HG03039 (cell line): ENCODE results near the gene CCDC50.

Experiments
- ATAC-seq: cut with Tn5 transposase; IDR thresholded peaks from one replicate; pipeline ENCODE4 v1.9.1; 2021; ENCODE audit warnings: mild to moderate bottlenecking, moderate library complexity; ENCODE audit not compliant: unreplicated experiment

CCDC50 gene

DNA sequence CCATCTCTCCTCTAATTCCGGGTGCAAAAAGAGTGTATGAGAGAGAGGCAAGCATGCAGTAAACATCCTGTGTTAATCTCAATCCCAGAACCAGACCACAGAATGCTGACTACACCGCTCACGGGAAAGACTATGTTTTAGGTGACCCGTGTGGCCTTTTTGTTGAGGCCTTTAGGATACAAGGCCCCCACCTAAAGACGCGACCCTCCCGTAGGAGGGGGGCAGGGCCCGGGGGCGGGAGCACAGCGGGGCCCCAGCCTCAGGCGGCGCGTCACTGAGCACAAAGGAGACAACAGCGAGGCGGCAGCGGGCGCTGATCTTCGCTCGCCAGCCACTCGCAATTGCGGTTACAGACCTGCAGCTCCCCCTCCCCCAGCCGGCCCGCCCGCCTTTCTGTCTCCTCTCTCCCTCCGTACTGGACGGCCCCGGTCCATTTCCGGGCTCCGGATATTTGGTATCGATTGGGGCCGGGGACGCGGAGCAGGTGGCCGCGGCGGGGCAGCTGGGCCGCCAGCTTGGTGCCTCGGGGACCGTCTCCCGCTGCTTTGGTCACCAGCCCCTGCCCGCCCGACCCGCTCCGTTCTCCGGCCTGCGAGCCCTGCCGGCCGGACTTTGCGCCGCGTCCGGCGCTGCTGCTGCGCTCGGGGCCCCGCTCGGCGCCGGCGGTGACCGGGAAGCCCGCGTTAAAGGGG, at the start of gene CCDC50:
CCDC50 (plus strand) TSS at position 433 of the 692 bp plus-strand sequence. CDS start 281 bp downstream, outside the sequence.
- ATAC-seq: peak; percentile 66

DNA sequence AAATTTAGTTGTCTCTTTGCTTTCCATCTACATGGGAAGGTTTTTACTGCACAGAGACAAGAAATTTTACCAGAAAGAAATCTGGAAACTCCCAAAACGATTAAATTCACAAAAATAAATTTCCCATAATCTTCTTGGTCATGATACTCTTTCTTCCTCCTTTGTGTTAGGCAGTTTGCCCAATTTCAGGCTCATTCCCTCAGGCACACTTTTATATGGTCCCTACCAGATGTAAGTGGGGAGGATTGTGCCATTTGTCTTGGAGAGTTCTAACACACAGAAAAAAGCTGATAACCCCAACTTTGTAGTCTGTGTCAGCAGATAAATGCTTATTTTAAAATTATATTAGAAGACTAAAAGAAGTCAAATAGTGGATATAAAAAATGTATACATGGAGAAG, 49.1 kb upstream of the CCDC50 start:
- no peak for ATAC-seq

DNA sequence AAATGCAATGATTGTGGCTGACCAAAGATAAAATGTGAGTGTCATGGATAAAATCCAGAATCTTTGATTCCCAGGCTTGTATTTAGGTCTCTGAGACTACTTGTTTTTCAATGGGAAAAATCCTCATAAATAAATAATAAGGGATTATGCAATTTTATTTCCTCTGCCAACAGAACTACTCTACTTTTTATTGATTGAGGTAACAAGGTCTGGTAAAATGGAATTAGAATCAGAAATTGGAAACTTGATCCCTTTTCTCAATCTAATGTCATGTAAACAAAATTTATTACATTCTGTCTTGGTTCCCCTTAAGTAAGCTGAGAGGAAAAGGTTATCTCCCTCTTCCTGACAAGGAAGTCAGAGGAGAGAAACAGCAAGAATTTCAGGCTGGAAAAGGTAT, 48.3 kb upstream of the CCDC50 start:
- ATAC-seq: no peak

GRCh38 chr3:191282251-191283185, 46.7 kb upstream of the CCDC50 start:
- no peak for ATAC-seq

DNA sequence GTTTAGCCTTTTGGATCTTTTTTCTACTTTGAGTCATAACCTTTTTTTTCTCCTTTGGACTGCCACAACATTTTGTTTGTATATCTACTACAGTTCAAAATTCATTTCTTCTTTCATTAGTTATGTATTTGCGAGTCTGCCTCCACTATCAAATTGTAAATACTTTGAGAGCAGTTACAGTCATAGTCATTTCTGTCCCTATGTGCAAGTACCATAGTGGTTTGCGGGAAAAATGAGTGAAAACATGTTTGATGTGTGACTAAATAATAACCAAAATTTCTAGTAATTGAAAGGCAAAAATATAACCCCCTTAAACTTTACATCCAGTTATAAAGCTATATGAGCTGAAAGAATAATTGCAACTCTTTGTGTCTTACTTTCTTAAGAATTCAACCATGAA, 45.8 kb upstream of the CCDC50 start:
- no peak for ATAC-seq

DNA sequence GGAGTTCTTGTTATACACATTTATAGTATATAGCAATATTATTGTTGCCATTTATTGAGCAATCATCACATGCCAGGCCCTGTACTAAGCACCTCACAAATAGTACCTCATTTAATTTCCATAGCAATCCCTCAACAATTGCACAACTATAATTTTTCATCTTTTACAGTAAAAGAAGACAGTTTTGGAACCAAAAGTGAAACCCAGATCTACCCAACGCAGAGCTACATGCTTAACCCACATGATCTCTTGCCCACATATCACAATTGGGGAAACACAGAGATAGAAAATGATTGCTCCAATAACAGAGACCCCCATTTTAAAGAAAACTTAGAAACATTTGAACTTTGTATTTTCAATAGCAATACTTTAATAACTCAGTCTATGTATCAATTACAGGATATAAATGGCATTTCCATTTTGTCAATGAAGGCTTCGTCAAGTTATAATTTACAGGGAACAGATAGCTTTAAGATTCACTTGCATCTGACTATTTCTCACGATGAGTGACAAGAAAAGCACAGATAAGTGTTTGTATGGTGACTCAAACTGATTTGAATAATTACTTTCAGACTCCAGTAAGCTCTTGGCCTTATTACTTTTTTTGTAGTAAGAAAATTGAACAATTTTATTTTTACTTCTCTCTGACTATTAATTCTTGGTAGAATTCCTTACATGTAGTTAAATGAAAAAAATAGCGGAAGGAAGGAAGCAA, 38.7 kb upstream of the CCDC50 start:
- ATAC-seq: peak; percentile 78

- ATAC-seq: no peak
Measured at GRCh38 chr3:191292243-191293015, 36.8 kb upstream of the CCDC50 start.

GRCh38 chr3:191294291-191294690, 34.9 kb upstream of the CCDC50 start:
- no peak for ATAC-seq

DNA sequence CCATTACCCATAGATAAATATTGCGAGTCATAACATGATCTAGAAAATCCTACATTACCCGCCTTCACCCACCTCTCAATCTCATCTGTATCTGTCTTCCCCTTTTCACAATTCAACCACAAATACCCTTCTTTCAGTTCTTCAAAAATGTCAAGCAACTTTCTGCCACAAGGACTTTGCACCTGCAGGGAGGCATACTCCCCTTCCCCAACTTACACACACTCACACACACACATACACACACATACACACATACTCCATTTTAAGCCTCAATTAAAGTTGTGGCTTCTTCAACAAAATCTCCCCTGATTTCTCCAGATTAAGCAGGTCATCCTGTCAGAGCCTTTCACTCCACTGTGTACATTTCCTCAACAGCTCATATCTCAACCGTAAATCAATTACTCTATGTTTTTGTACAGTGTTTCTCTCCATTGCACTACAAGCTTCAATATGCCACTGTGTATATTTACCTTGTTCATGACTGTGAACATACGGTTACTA, 33.1 kb upstream of the CCDC50 start:
- peak; percentile 70 for ATAC-seq

DNA sequence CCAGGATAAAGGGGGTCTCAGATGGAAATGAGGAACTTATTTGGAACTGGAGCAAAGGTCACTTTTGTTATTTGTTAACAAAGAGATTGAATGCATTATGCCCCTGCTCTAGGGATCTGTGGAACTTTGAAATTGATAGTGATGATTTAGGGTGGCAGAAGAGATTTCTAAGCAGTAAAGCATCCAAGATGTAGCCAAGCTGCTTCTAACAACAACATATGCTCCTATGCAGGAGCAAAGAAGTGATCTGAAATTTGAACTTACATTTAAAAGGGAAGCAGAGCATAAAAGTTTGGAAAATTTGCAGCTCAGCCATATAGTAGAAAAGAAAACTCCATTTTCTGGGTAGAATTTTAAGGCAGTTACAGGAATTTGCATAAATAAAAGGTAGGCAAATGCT, 30.3 kb upstream of the CCDC50 start:
- no peak for ATAC-seq

DNA sequence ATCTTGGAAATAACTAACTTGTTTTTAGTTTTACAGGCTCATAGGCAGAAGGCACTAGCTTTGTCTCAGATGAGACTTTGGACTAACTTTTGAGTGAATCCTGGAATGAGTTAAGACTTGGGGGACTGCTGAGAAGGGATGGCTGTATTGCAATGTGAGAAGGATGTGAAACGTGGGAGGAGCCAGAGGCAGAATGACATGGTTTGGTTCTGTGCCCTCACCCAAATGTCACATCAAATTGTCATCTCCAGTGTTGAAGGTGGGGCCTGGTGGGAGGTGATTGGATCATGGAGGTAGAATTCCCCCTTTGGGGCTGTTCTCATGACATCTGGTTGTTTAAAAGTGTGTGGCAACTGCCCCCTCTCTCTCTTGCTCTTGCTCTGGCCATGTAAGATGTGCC, 28.8 kb upstream of the CCDC50 start:
- peak; percentile 34 for ATAC-seq

GRCh38 chr3:191301017-191301416, 28.2 kb upstream of the CCDC50 start:
- peak; percentile 55 for ATAC-seq

DNA sequence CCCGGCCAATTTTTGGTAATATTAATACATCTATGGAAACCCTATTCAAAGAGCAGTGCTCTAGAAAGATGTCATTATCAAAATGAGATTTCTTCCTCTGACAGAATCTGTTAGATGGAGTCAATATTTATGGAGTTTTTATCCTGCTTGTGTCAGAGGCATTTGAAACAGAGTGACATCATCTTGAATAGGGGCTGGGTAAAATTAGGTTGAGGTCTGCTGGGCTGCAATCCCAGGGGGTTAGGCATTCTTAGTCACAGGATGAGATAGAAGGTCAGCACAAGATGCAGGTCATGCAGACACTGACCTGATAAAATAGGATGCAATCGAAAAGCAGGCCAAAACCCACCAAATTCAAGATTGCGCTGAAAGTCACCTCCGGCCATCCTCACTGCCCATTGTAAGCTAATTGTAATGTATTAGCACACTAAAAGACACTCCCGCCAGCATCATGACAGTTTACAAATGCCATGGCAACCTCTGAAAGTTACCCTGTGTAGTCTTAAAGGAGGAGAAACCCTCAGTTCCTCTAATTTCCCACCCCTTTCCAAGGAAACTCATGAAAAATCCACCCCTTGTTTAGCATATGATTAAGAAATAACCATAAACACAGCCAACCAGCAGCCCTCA, 27.3 kb upstream of the CCDC50 start:
- ATAC-seq: no peak

DNA sequence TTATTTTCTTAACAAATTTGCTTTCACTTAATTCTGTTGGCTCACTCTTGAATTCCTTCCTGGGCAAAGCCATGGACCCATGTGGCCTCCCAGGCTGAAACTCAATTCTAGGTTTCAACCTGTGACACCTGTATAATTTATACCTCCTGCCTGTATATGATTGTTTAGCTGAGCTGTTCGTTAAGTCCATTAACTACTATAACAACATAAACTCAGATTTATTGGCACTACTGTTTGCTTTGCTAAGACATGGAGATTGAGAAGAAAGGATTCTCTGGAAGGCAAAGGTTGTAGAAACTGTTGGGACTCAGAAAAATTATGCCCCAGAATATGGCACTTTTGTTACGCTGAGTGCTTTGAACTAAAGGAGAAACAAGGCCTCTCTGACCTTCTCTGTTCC, 26.7 kb upstream of the CCDC50 start:
- no peak for ATAC-seq

DNA sequence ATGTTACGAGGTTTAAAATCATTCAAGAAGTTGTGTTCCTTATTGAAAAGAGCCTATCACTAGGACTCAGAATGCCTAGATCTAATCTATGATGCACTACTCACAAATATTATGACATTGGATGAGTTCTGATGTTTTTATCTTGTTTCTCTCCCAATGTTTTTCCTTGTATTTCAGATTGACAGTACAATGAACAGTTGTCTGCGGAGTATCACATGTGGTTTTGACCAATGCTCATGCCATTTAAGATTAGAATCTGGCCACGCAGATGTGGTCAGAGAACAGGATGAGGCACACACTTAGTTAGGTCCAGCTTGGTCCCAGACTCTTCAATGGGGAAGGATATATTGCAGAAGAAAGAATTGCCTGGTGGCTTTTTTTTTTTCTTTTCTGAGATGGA, 25.6 kb upstream of the CCDC50 start:
- ATAC-seq: no peak

GRCh38 chr3:191306428-191306827, 22.8 kb upstream of the CCDC50 start:
- ATAC-seq: no peak

DNA sequence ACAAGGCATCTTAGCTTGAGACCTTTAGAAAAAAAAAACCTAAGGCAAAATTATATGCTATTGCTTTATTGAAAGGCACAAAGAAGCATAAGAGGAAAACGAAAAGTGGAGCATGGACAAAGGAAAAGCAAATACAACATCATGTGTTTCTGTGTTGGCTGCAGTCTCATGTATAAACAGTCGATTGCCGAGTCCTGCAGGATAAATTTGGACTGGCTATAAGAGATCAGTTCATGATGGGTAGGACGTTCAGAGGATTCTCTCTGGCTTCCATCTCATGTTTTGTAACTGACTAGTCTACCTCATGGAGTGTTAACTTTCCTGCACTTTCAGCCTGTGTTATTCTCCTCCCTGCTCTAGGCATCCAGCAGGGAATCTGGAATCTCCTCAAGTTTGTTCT, 21.9 kb upstream of the CCDC50 start:
- no peak for ATAC-seq

DNA sequence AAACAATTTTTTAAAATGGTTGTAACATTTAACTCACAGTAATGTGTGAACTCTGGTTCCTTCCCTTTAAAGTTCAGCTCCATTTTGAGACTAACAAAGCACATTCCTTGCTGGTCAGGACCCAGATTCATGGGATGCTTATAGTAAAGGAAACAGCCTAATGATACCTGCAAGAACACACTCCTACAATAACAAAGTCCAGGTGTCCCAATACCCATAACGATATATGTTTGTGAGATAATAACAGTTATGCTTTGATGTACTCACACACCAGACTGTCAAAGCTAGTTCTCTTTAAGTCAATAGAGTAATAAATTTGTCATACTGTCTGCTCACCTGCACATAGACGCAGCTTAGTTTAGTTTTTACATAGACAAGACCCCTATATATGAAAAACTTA, 15.9 kb upstream of the CCDC50 start:
- ATAC-seq: no peak

DNA sequence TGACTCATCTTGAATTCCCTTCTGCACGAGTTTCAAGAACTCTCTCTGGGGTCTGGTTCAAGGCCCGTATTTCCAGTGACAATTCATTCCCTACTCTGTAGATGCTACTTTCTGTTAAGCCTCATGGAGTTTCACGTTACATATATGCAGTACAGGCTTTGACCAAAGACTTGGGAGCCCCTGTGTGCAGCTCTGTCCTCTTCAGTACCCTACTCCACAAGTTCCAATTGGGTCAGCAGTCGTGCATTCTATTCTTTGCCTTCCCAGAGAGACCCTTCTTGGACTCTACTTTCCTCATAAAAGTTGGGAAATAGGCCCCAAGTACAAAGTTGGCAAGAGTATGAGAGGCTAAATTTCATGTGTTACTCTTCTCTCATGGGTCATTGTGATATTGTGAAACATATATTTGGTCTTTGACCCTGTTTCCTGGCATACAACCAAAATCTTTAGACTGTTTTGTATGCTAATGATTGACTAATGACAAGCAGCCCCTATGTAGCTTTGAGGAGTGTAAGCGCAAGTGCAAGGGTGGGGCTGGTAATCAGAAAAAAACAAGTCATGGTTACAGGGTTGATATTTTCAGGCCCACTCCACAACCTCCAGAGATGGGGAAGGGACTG, 15.0 kb upstream of the CCDC50 start:
- no peak for ATAC-seq
